Activated CD4-positive, alpha-beta T cell treated with anti-CD3 and anti-CD28 coated beads, Interleukin-2, Interleukin-4, amounts not matched to agents 100 ng/mL and 50 ng/mL, durations not matched to agents 16 hours and 8 hours (primary cell): ENCODE measurements around the gene IGLL5.

Experiments used
- DNase-seq: peaks from one replicate; pipeline ENCODE4 v3.0.0-alpha.2; 2020; ENCODE audit warnings: low spot score

Gene IGLL5

GRCh38 chr22:22887621-22888503 is at the start of gene IGLL5:
TSS of gene IGLL5 (plus strand) at chr22:22887816. CDS start at chr22:22888054, 238 bp downstream.
- no peak for DNase-seq

GRCh38 chr22:22838148-22838786 is 49.3 kb upstream of the IGLL5 start:
- DNase-seq, result no peak

- no peak for DNase-seq
Observed at GRCh38 chr22:22839570-22840314, 47.9 kb upstream of the IGLL5 start.

GRCh38 chr22:22840780-22841179 is 46.8 kb upstream of the IGLL5 start:
- no peak for DNase-seq

- DNase-seq, result no peak
Observed at GRCh38 chr22:22841598-22841997, 46.0 kb upstream of the IGLL5 start.

- DNase-seq, result no peak
Observed at GRCh38 chr22:22842085-22842484, 45.5 kb upstream of the IGLL5 start.

GRCh38 chr22:22843848-22844247 is 43.8 kb upstream of the IGLL5 start:
- no peak for DNase-seq

GRCh38 chr22:22847241-22847640 is 40.4 kb upstream of the IGLL5 start:
- no peak for DNase-seq

GRCh38 chr22:22848364-22848866 is 39.2 kb upstream of the IGLL5 start:
- DNase-seq, result peak; percentile 72

- no peak for DNase-seq
Observed at GRCh38 chr22:22849640-22850610, 37.7 kb upstream of the IGLL5 start.

GRCh38 chr22:22851969-22852368 is 35.6 kb upstream of the IGLL5 start:
- DNase-seq, result no peak

GRCh38 chr22:22853713-22854112 is 33.9 kb upstream of the IGLL5 start:
- no peak for DNase-seq

GRCh38 chr22:22854466-22854865 is 33.1 kb upstream of the IGLL5 start:
- DNase-seq, result no peak

GRCh38 chr22:22855085-22855484 is 32.5 kb upstream of the IGLL5 start:
- no peak for DNase-seq

- peak; percentile 9 for DNase-seq
Observed at GRCh38 chr22:22855617-22856308, 31.9 kb upstream of the IGLL5 start.

- no peak for DNase-seq
Observed at GRCh38 chr22:22856364-22856763, 31.3 kb upstream of the IGLL5 start.

- no peak for DNase-seq
Observed at GRCh38 chr22:22856885-22857606, 30.6 kb upstream of the IGLL5 start.

- DNase-seq, result no peak
Observed at GRCh38 chr22:22857607-22858558, 29.7 kb upstream of the IGLL5 start.

- no peak for DNase-seq
Observed at GRCh38 chr22:22858559-22858937, 29.1 kb upstream of the IGLL5 start.
